Astrocyte (in vitro differentiated cells and primary cell): ENCODE data around the gene ADGRD1.

Experiments
- CTCF ChIP-seq: IDR thresholded peaks from 2 replicates; pipeline ENCODE4 v1.5.1; 2011; ENCODE audit warnings: low read depth, mild to moderate bottlenecking, inconsistent platforms, low read length, moderate library complexity; ENCODE audit not compliant: insufficient read depth
- EZH2 ChIP-seq: IDR thresholded peaks from 2 replicates; pipeline ENCODE4 v1.6.1; 2012; ENCODE audit warnings: mild to moderate bottlenecking, low read length, inconsistent platforms; ENCODE audit not compliant: insufficient read depth

- no peak for TF ChIP-seq EZH2
- TF ChIP-seq CTCF = no peak
These were observed 57.7 kb downstream of the ADGRD1 start for GRCh38 chr12:131011165-131012079.
